GM21515 (cell line): ENCODE results near the gene ETV1.
"Not testable (repeated sequence)": the region's sequence is repeated elsewhere in the genome, so short reads cannot be mapped to it uniquely, and the experiment has no call there.

Experiments used
- ATAC-seq: cut with Tn5 transposase; IDR thresholded peaks from one replicate; pipeline ENCODE4 v1.9.1; 2021; ENCODE audit not compliant: unreplicated experiment

Gene ETV1

GRCh38 chr7:13933091-13933490 is 56.4 kb downstream of the ETV1 start:
- no peak for ATAC-seq

GRCh38 chr7:13932131-13932530 is 57.3 kb downstream of the ETV1 start:
- no peak for ATAC-seq

GRCh38 chr7:13921062-13921461 is 68.4 kb downstream of the ETV1 start:
- ATAC-seq, result no peak

DNA sequence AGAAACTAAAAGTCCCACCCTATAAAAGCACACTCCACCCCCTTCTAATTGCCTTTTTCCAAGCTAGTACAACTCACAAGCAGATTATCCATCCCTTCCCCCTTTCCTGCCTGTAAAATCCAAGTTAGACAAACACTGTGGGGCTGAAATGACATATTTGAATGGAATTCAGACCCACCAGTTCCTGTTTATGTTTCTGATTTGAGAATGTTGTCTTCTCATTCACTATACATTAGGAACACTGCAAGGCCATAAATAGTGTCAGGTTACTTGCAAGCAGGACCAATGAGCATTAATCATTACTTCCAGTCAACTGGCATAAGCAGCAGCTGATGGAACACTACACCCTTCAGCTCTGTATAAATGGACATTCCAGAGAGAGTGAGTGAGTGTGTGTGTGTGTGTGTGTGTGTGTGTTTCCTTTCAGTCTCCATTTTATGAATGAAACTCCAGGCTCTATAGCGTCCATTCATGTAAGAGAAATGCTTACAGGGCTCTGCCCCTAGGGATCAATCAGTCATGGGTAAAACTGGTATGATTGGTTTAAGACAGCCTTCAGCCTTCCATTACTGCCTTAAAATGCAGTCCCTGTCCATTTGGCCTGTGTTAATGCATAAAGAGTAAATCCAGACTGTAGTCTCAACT is 69.3 kb downstream of the ETV1 start:
- no peak for ATAC-seq

DNA sequence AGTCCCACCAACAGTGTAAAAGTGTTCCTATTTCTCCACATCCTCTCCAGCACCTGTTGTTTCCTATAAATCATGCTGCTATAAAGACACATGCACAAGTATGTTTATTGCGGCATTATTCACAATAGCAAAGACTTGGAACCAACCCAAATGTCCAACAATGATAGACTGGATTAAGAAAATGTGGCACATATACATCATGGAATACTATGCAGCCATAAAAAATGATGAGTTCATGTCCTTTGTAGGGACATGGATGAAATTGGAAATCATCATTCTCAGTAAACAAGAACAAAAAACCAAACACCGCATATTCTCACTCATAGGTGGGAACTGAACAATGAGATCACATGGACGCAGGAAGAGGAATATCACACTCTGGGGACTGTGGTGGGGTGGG is 71.1 kb downstream of the ETV1 start:
- ATAC-seq, result not testable (repeated sequence)

DNA sequence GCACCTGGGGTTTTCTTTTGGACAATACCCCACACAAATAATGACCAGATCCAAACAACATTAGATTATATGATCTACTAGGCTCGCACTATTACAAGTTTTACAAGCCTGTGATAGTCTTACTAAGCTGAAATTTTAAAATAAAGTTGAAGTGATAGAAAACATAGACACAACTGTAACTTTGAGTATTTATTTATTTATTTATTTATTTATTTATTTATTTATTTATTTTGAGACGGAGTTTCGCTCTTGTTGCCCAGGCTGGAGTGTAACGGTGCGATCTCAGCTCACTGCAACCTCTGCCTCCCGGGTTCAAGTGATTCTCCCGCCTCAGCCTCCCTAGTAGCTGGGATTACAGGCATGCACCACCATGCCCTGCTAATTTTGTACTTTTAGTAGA is 72.4 kb downstream of the ETV1 start:
- not testable (repeated sequence) for ATAC-seq

- ATAC-seq, result no peak
These were observed 73.6 kb downstream of the ETV1 start for GRCh38 chr7:13915891-13916290.

GRCh38 chr7:13912715-13913278 is 76.7 kb downstream of the ETV1 start:
- ATAC-seq, result no peak

DNA sequence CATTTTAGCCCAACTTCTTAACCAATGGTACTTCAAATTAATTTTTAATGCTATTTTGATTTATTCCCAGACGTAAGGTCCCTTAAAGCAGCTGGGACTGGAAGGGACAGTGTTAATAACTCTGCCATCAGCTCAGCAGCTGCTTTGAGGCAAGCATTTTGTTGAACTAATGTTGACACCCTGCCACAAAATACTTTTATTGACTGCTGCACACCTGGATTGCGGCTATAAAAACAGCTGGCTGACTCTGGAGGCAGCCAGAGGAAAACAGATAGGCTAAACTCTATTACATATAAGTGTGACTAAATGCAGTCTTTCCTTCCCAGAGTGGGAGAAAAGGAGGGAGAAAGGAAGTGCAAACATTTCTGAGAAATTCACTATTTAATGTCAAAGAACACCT is 77.6 kb downstream of the ETV1 start:
- ATAC-seq, result no peak

- ATAC-seq, result no peak
These were observed 78.5 kb downstream of the ETV1 start for GRCh38 chr7:13910805-13911551.

DNA sequence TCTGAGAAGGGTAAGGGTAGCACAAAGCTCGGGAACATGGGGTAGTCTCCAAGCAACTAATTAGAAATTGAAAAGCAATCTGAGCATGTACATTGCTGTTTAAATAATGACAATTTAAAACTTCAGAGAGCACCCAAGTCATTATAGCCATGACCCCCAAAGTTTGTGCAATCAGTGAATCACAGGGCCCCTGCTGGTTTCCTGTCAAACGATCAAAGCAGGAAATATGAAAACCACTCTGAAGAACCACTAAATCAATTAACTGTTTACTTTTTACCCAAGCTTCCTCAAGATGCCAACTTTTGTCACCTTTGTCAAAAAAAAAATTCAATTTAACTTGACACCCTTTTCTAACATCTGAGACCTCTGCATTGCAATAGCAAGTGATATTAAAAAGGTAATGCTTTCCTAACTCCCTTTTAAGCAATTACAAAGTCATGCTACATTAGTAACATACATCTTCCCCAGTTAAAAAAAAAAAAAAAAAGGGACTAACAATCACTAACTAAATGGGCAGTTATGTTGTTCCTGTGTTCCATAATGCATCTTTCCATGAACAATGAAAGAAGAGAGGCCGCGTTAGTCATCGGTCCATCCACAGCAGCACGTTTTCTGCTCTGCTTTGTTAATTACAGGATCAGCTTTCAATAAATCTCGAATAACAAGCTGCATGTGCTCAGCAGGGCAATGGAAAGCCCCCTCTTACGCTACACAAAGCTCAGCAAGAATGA is 80.6 kb downstream of the ETV1 start:
- ATAC-seq, result no peak

DNA sequence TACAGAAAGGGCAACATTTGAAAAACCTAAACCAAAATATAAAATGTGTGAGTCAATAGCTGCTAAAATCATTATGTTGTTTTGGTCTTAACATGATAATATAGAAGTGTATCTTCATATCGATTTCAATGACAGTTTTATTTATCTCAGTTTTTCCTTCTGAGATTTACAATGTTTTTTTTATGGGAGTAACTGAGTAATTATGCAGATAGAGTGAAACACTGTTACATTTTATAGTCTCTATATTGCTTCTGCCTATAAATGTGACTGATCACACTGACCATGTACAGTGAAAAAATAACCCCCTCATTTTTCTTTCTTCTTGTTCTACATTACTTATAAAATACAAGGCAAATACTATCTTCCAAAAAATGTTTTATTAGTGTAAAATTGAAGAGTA is 81.6 kb downstream of the ETV1 start:
- ATAC-seq, result no peak

DNA sequence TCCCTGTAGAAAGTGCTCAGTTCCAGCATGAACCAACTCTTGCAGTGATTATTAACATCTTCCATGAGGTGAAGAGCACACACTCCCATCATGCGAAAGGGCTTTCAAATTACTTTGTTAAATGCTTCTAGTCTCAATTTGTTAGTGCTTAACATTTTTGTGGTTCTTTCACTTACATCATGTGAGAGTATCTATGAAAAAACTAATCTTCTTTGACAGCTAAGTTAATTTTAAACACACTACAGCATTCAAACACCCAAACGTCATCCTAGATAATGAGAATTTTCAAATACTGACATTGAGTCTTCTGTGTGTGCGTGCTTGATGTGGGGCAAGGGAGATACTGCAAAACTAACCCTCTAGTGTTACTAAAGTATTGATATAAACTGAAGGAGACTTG is 84.8 kb downstream of the ETV1 start:
- ATAC-seq, result no peak

DNA sequence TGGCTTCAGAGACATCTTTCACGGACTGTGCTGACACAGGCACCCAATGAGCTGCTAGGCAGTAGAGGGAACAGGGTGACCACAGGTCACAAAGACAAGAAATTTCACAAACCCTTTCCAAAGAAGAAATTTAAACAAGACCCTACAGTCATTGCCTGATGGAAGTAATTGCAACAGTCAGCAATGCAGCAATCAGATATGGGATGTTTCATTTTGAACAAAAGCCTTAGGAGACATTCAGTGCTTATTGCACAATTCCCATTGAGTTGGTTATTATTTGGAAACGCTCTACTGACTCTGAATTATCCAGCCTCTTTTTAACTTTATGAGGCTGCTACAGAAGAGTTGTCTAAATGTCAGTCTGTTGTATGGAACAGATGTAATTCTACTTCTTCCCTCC is 85.5 kb downstream of the ETV1 start:
- no peak for ATAC-seq

GRCh38 chr7:13901577-13901976 is 87.9 kb downstream of the ETV1 start:
- ATAC-seq, result no peak

DNA sequence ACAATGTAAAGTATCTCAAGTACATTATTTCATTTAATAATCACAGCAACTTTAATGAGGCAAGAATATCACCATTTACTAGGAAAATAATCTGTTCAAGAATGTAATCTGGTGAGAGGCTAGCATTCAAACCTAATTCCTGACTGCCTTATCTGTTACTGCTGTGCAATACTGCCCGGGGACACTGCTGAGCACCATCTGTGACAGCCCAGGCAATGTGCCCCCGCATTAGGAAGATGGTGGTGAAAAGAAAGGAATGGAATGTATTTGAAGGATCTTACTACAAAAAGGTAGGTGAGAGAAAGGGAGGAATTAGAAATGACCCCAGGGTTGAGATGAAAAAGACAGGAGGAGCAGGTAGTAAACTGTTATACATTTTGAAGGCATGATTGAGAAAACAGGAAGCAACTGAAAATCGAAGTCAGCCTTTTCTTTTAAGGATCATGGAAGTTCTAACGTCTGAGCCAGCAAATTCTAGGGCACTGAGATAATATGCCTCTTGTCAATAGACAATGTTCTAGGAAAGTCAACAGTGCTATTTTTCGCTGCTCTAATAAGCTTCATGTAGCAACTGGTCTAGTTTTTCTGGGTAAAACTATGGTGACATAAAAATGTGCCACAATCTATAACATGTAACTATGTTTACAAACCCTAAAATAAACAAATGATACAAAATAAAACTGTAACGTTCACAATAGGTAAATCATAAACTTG is 90.4 kb downstream of the ETV1 start:
- ATAC-seq, result no peak

DNA sequence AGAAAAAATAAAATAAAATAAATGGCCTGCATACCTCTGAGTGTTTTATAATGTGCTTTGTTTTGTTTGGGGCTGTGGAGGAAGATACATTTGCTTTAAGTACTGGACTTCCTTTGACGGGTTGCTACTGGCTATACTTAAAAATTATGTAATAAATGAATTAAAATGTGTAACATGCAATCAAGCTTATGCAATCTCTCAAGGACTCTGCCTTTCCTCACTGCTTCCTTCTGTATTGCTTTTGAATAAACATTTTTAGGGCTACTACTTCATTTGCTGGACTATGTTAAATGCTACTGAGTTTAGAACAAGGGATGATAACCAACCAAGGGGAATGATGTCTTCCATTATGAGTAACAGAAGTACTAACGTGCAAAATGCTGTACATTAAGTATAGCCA is 91.6 kb downstream of the ETV1 start:
- no peak for ATAC-seq

DNA sequence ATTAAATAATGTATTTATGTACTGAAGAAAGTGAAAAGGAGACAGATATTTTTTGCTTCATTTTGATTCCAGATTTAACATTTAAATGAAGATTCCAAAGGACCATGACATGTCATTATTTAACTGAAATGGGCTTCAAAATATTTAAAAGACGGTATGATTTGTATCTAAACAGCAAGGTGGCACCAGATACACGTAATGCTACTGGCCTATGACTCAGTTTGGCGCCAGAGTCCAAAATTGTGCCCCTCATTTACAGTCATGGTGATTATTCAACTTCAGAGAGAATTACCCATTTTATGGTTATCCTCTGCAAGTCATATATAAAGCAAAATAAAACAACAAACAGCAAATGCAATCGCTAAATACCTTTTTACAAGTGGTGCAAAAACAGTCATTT is 94.5 kb downstream of the ETV1 start:
- ATAC-seq, result no peak

GRCh38 chr7:13894377-13894776 is 95.1 kb downstream of the ETV1 start:
- no peak for ATAC-seq

GRCh38 chr7:13890793-13891192 is 98.7 kb downstream of the ETV1 start:
- no peak for ATAC-seq

DNA sequence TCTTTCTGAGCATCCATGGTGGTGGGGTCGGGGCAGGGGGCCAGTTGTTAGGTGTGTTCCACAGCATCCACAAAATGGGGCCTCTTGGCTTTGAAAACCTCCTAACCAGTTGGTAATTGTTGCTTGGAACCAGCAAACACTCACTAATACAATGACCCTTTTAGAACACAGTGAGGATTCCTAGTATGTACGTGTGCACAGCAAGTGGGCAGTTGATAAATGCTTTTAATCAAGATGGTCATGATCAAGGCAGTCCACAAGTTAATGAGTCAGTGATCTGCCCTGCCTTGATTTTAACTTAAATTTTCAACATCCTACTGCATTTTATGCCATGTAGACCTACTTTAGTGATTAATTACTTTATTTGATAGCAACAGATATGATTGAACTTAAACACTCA is 103.1 kb downstream of the ETV1 start:
- ATAC-seq, result no peak
